SK-N-SH treated with all-trans-retinoic acid at 6 μM for 48 hours (cell line): ENCODE results near the gene TSPAN15.

Experiments used
- ATAC-seq: fragments of 200-7000 bp; cut with Tn5 transposase; 3 replicates; pipeline ENCODE4 v1.9.1; 2020; ENCODE audit warnings: mild to moderate bottlenecking, moderate library complexity
- BACH2 ChIP-seq: fragments of 250-450 bp; sonication (Bioruptor Pico); IDR thresholded peaks from 2 replicates; pipeline ENCODE4 v1.9.0; 2021; ENCODE audit warnings: mild to moderate bottlenecking, borderline replicate concordance
- CREB5 ChIP-seq: fragments of 250-450 bp; sonication (Bioruptor Pico); IDR thresholded peaks from 2 replicates; pipeline ENCODE4 v1.5.1; 2020; ENCODE audit warnings: low read depth, mild to moderate bottlenecking, moderate library complexity
- CSDC2 ChIP-seq: fragments of 250-450 bp; sonication (Bioruptor Pico); IDR thresholded peaks from 2 replicates; pipeline ENCODE4 v1.5.0; 2020; ENCODE audit warnings: mild to moderate bottlenecking, moderate library complexity
- CSRNP3 ChIP-seq: fragments of 250-450 bp; sonication (Bioruptor Pico); IDR thresholded peaks from 2 replicates; pipeline ENCODE4 v1.5.1; 2021; ENCODE audit warnings: mild to moderate bottlenecking, moderate library complexity
- ESRRG ChIP-seq: fragments of 250-450 bp; sonication (Bioruptor Pico); IDR thresholded peaks from 2 replicates; pipeline ENCODE4 v1.6.1; 2021; ENCODE audit warnings: mild to moderate bottlenecking
- GLIS3 ChIP-seq: fragments of 250-450 bp; sonication (Bioruptor Pico); IDR thresholded peaks from 2 replicates; pipeline ENCODE4 v1.5.0; 2020; ENCODE audit warnings: mild to moderate bottlenecking, moderate library complexity
- ISL1 ChIP-seq: fragments of 250-450 bp; sonication (Bioruptor Pico); IDR thresholded peaks from 2 replicates; pipeline ENCODE4 v2.1.2; 2022; ENCODE audit warnings: mild to moderate bottlenecking, moderate library complexity
- OSR1 ChIP-seq: fragments of 250-450 bp; sonication (Bioruptor Pico); IDR thresholded peaks from 2 replicates; pipeline ENCODE4 v1.8.0; 2022; ENCODE audit warnings: moderate library complexity, mild to moderate bottlenecking, inconsistent platforms
- PATZ1 ChIP-seq: fragments of 250-450 bp; sonication (Bioruptor Pico); IDR thresholded peaks from 2 replicates; pipeline ENCODE4 v1.8.0; 2020; ENCODE audit warnings: mild to moderate bottlenecking, moderate library complexity, borderline replicate concordance
- PPARA ChIP-seq: fragments of 250-450 bp; sonication (Bioruptor Pico); IDR thresholded peaks from 2 replicates; pipeline ENCODE4 v1.5.0; 2020; ENCODE audit warnings: mild to moderate bottlenecking, borderline replicate concordance
- RARB ChIP-seq: fragments of 250-450 bp; sonication (Bioruptor Pico); IDR thresholded peaks from 2 replicates; pipeline ENCODE4 v1.8.0; 2021; ENCODE audit warnings: mild to moderate bottlenecking, moderate library complexity
- SNAI2 ChIP-seq: fragments of 250-450 bp; sonication (Bioruptor Pico); IDR thresholded peaks from 2 replicates; pipeline ENCODE4 v1.5.0; 2020; ENCODE audit warnings: mild to moderate bottlenecking, moderate library complexity
- TCF4 ChIP-seq: fragments of 250-450 bp; sonication (Bioruptor Pico); IDR thresholded peaks from 2 replicates; pipeline ENCODE4 v1.8.0; 2021; ENCODE audit warnings: mild to moderate bottlenecking, moderate library complexity, borderline replicate concordance
- TOX ChIP-seq: fragments of 250-450 bp; sonication (Bioruptor Pico); IDR thresholded peaks from 2 replicates; pipeline ENCODE4 v1.8.0; 2021; ENCODE audit warnings: mild to moderate bottlenecking, moderate library complexity, borderline replicate concordance
- TSHZ2 ChIP-seq: fragments of 250-450 bp; sonication (Bioruptor Pico); IDR thresholded peaks from 2 replicates; pipeline ENCODE4 v1.5.0; 2020; ENCODE audit warnings: mild to moderate bottlenecking, moderate library complexity
- ZC3H10 ChIP-seq: fragments of 250-450 bp; sonication (Bioruptor Pico); IDR thresholded peaks from 2 replicates; pipeline ENCODE4 v1.5.1; 2021; ENCODE audit warnings: mild to moderate bottlenecking, moderate library complexity
- ZFP3 ChIP-seq: fragments of 250-450 bp; sonication (Bioruptor Pico); IDR thresholded peaks from 2 replicates; pipeline ENCODE4 v1.5.0; 2020; ENCODE audit warnings: mild to moderate bottlenecking, moderate library complexity
- ZNF565 ChIP-seq: fragments of 450-650 bp; formaldehyde crosslinking; conservative IDR thresholded peaks from 2 replicates; pipeline ENCODE4 v1.5.0; 2020; ENCODE audit warnings: low read depth, mild to moderate bottlenecking, moderate library complexity
- ZNF70 ChIP-seq: fragments of 450-650 bp; formaldehyde crosslinking; IDR thresholded peaks from 2 replicates; pipeline ENCODE4 v1.5.0; 2020; ENCODE audit warnings: mild to moderate bottlenecking, moderate library complexity
- ZNF8 ChIP-seq: fragments of 450-650 bp; formaldehyde crosslinking; IDR thresholded peaks from 2 replicates; pipeline ENCODE4 v1.5.0; 2020; ENCODE audit warnings: mild to moderate bottlenecking, moderate library complexity

TSPAN15 gene

GRCh38 chr10:69474742-69475432 is 23.6 kb downstream of the TSPAN15 start (continued):
- TF ChIP-seq CSRNP3 (no peak), CREB5 (CRISPR knock-in tag) (no peak), CSDC2 (CRISPR knock-in tag) (no peak), SNAI2 (no peak), PATZ1 (CRISPR knock-in tag) (no peak)

GRCh38 chr10:69475433-69475830 is 24.2 kb downstream of the TSPAN15 start:
- TF ChIP-seq TCF4 (CRISPR knock-in tag), result no peak
- no peak for TF ChIP-seq ISL1 (CRISPR knock-in tag)
- no peak for TF ChIP-seq ZNF565 (CRISPR knock-in tag)
- TF ChIP-seq ZNF8 (CRISPR knock-in tag), result no peak
- no peak for TF ChIP-seq OSR1
- TF ChIP-seq ZNF70 (CRISPR knock-in tag), result no peak
- TF ChIP-seq ZC3H10 (CRISPR knock-in tag), result no peak
- TF ChIP-seq CSRNP3, result no peak
- TF ChIP-seq GLIS3, result no peak
- no peak for TF ChIP-seq TOX (CRISPR knock-in tag)
- no peak for TF ChIP-seq ZFP3 (CRISPR knock-in tag)
- no peak for TF ChIP-seq TSHZ2
- no peak for TF ChIP-seq ESRRG (CRISPR knock-in tag)
- TF ChIP-seq RARB, result no peak
- no peak for TF ChIP-seq PPARA (CRISPR knock-in tag)
- TF ChIP-seq SNAI2, result no peak
- TF ChIP-seq PATZ1 (CRISPR knock-in tag), result no peak
- TF ChIP-seq BACH2 (CRISPR knock-in tag), result no peak
- TF ChIP-seq CREB5 (CRISPR knock-in tag), result no peak
- ATAC-seq, result no peak; the same call in 2 of the 3 replicates
